ENCODE results near the gene FAM47E. TPM values are rescaled to one million over a fixed set of nuclear protein-coding genes. Genes with fewer than 3 reads are reported as not detected.

FAM47E gene
- total and polyA plus RNA-seq, 2 of the 13 experiments (the other 11 are each of a cell fraction or from before 2014, with no cell fraction given) = 0.33 to 0.66 TPM

- TF ChIP-seq NFKBIZ (CRISPR knock-in tag; IDR thresholded peaks at IDR 0.05) (no peak), SNRNP70 (IDR thresholded peaks at IDR 0.05; ENCODE audit: low read depth, low read length) (no peak), ZSCAN12 (CRISPR knock-in tag; IDR thresholded peaks at IDR 0.05) (no peak), RBM39 (IDR thresholded peaks at IDR 0.05; ENCODE audit: low read depth, low read length, poor library complexity, severe bottlenecking) (no peak)
Observed at GRCh38 chr4:76213415-76214176, 37.9 kb upstream of the FAM47E start, which contains the start of gene SCARB2 (continued).

- Histone ChIP-seq H3K9ac (ENCODE audit: insufficient read depth, low read depth, low read length) (peak overlapping the region; percentile 91), H3K27me3 (ENCODE audit: control insufficient read depth in 1 of 2, insufficient read depth in 2 of 2, low read length in 2 of 2) (no peaks in the 10 kb centered on the region; a peak in 1 of 5 replicates), H3K4me2 (ENCODE audit: low read depth, low read length) (peak overlapping the region; percentile 99), H4K20me1 (ENCODE audit: insufficient read depth, low read length) (no peaks in the 10 kb centered on the region), H2AFZ (ENCODE audit: low read length) (peak overlapping the region; percentile 79), H3K4me3 (replicated peaks in 1 of 3; ENCODE audit: insufficient read depth in 1 of 3, low read depth in 2 of 3, low read length in 3 of 3) (peak overlapping the region; percentile 72 to 86 (median 76)), H3K9me3 (ENCODE audit: low read length) (no peaks in the 10 kb centered on the region), H3K27ac (ENCODE audit: extremely low read length, insufficient read depth, low read length) (peak overlapping the region; percentile 86), H3K79me2 (ENCODE audit: insufficient read depth, low read length) (peaks cover 36% of the 10 kb centered on the region), H3K4me1 (ENCODE audit: insufficient read depth, low read length) (peaks cover 70% of the 10 kb centered on the region), H3K36me3 (replicated peaks in 1 of 2; ENCODE audit: control insufficient read depth in 1 of 2, insufficient read depth in 2 of 2, low read length in 2 of 2) (no peaks in the 10 kb centered on the region)
- CTCF ChIA-PET (ENCODE audit: low intra/inter-chr PET ratio, low total read pairs) = no interaction called here
- DNase-seq (ENCODE audit: low spot score) (no peak), ATAC-seq (no peak), FAIRE-seq (no peak)
- POLR2A ChIA-PET = interaction anchor here (1.1 kb wide), 1 partner anchor 93 kb away, joined by 4 read pairs; the partner anchor contains the start of gene STBD1
- intact Hi-C loops (cut with micrococcal nuclease; ENCODE audit: unreplicated experiment) = no loop called here
- 6% methylated on average over 9 of the region's 10 CpGs for whole genome bisulfite sequencing (ENCODE audit: low lambda C conversion rate)
- in situ Hi-C loops (cut with HindIII; ENCODE audit: extremely low pct_ligation_motif_present, low pct_unique_long_range_greater_than_20kb) = no loop called here
- no TSS peak for BruUV-seq (replicated peaks)
- TF ChIP-seq ZBTB26 (CRISPR knock-in tag; IDR thresholded peaks at IDR 0.05; ENCODE audit: borderline replicate concordance) (no peak; the same call in 1 of the 2 replicates), PATZ1 (CRISPR knock-in tag; IDR thresholded peaks at IDR 0.05) (0 out of 2 replicates have a peak, but pooled peaks have one; percentile 6), LCORL (IDR thresholded peaks at IDR 0.05) (no peak), LCORL (CRISPR knock-in tag; IDR thresholded peaks at IDR 0.05) (0 out of 2 replicates have a peak, but pooled peaks have one; percentile 37), ZSCAN20 (CRISPR knock-in tag; IDR thresholded peaks at IDR 0.05; ENCODE audit: borderline replicate concordance) (no peak), PREB (CRISPR knock-in tag; IDR thresholded peaks at IDR 0.05) (0 out of 2 replicates have a peak, but pooled peaks have one; percentile 16), POLR2G (IDR thresholded peaks at IDR 0.05; ENCODE audit: low read depth, low read length) (no peak), CTCF (CRISPR knock-in tag; IDR thresholded peaks at IDR 0.05) (no peak), WIZ (CRISPR knock-in tag; IDR thresholded peaks at IDR 0.05) (no peak), MATR3 (CRISPR knock-in tag; IDR thresholded peaks at IDR 0.05) (no peak), PHF5A (CRISPR knock-in tag; IDR thresholded peaks at IDR 0.05; ENCODE audit: low read depth, unreplicated experiment) (no peak), CREB1 (IDR thresholded peaks at IDR 0.05) (no peak), CREB1 (CRISPR knock-in tag; IDR thresholded peaks at IDR 0.05) (no peak)
Observed at GRCh38 chr4:76214177-76214675, 37.3 kb upstream of the FAM47E start.
